ENCODE measurements around the gene PASD1.

PASD1 gene

DNA sequence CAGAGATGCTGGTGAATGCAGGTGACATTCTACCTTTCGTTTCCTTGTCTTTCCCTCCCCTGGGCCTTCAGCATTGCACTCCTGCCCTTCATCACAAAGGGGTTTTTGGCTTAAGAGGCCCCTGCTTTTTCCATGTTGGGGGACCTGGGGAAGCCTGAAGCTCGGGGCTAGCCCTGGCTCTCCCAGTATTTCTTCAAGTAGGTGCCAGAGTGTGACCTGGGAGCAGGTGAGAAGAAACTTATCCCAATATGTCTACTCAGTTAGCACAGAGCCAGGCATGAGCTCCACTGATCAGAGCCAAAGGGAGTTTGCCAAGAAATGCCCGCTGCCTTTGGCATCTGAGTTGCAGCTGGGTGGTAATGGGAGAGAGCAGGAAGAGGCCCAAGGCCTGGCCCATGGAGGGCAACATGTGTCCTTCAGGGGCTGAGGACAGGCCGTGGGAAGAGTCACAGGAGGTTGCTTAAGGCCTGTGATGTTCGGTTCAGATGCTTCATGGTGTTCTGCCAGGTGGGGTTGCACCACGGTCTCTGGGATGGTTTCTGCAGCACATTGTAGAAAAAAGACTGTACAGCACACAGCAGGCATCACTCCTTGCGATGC, 139.4 kb downstream of the PASD1 start:
- TF ChIP-seq FOXP2 (optimal IDR thresholded peaks at IDR 0.05; ENCODE audit: borderline replicate concordance, extremely low read depth, extremely low read length, insufficient read depth): no peak

DNA sequence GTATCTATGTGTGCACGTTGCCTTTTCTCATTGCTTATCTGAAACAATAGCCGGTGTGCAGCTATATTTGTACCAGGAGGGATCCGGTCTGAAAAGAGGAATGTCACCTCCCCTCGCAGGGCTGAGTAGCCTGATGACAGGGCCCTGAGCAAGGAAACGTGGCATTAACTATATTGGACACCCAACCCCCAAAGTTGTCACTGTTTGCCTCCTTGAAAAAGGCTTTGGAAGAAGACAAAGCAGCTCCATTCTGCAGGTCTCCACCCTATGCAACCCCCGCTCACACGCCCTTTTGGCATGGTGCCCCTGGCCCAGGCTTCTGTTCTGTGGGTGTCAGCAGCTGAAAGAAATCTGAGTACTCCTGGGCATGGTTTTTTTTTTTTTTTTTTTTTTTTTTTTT, 140.0 kb downstream of the PASD1 start:
- TF ChIP-seq, protein P1, sequence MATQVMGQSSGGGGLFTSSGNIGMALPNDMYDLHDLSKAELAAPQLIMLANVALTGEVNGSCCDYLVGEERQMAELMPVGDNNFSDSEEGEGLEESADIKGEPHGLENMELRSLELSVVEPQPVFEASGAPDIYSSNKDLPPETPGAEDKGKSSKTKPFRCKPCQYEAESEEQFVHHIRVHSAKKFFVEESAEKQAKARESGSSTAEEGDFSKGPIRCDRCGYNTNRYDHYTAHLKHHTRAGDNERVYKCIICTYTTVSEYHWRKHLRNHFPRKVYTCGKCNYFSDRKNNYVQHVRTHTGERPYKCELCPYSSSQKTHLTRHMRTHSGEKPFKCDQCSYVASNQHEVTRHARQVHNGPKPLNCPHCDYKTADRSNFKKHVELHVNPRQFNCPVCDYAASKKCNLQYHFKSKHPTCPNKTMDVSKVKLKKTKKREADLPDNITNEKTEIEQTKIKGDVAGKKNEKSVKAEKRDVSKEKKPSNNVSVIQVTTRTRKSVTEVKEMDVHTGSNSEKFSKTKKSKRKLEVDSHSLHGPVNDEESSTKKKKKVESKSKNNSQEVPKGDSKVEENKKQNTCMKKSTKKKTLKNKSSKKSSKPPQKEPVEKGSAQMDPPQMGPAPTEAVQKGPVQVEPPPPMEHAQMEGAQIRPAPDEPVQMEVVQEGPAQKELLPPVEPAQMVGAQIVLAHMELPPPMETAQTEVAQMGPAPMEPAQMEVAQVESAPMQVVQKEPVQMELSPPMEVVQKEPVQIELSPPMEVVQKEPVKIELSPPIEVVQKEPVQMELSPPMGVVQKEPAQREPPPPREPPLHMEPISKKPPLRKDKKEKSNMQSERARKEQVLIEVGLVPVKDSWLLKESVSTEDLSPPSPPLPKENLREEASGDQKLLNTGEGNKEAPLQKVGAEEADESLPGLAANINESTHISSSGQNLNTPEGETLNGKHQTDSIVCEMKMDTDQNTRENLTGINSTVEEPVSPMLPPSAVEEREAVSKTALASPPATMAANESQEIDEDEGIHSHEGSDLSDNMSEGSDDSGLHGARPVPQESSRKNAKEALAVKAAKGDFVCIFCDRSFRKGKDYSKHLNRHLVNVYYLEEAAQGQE (IDR thresholded peaks at IDR 0.05; ENCODE audit: insufficient read depth in 1 of 2, low read depth in 2 of 2, low read length in 2 of 2): no peak
- TF ChIP-seq POLR2AphosphoS5 (IDR thresholded peaks at IDR 0.05; ENCODE audit: low read depth, low read length) (no peak), FOXP2 (optimal IDR thresholded peaks at IDR 0.05; ENCODE audit: borderline replicate concordance, extremely low read depth, extremely low read length, insufficient read depth) (no peak), SIN3A (IDR thresholded peaks at IDR 0.05; ENCODE audit: borderline replicate concordance, insufficient read depth, low read length) (no peak), TAF1 (IDR thresholded peaks at IDR 0.05; ENCODE audit: borderline replicate concordance, insufficient read depth, low read length) (no peak)

DNA sequence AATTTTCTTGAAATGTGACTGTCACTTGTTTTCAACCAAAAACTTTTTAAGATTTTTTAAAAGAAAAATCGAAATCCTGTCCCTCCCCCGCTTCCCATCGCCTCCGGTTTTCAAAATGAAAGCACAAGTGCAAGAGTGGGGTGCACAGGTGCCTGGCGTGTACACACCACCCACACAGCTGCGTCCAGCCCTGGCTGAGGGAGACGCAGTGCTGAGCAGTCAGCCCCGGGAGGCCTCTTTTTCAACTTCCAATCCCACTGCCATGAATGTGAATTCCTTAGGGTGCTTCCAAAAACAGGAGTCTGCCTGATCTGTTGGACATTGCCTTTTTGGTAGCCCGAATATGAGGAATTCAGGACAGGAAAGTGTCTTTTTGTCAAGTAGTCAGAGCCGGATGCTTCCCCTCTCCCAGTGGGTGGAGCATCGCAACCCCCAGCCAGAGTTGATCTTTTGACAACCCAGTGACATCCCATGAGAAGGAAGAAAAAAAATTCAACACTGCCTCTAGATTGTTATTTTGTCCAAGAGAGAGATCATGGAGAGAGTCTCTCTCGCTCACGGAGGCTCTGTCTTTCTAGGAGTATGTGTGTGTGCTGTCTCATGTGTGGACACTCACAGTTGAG, 140.7 kb downstream of the PASD1 start:
- TF ChIP-seq POLR2AphosphoS5 (IDR thresholded peaks at IDR 0.05; ENCODE audit: low read depth, low read length): no peak
- no peak for TF ChIP-seq SIN3A (IDR thresholded peaks at IDR 0.05; ENCODE audit: borderline replicate concordance, insufficient read depth, low read length)
- no peak for TF ChIP-seq TAF1 (IDR thresholded peaks at IDR 0.05; ENCODE audit: borderline replicate concordance, insufficient read depth, low read length)
- no peak for TF ChIP-seq FOXP2 (optimal IDR thresholded peaks at IDR 0.05; ENCODE audit: borderline replicate concordance, extremely low read depth, extremely low read length, insufficient read depth)
- TF ChIP-seq, protein P1 (IDR thresholded peaks at IDR 0.05; ENCODE audit: insufficient read depth in 1 of 2, low read depth in 2 of 2, low read length in 2 of 2): no peak

DNA sequence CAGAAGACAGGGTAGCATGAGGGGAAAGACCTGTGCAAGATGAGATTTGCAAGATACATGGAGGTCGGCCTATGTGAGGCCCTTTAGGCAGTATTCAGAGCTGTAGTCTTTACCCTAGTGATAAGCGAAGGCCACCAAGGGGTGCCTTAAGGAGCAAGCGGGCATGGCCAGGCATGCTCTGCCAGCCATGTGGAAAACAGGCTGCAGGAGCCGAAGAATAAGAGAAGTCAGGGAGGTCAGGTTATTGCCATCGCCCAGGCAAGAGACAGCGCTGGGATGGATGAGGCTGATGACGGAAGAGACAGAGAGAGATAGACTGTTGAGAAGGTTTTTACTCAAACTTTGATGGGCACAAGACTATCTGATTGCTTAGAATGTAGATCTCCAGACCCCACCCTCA, 145.3 kb downstream of the PASD1 start:
- TF ChIP-seq TAF1 (IDR thresholded peaks at IDR 0.05; ENCODE audit: borderline replicate concordance, insufficient read depth, low read length): no peak
- no peak for TF ChIP-seq FOXP2 (optimal IDR thresholded peaks at IDR 0.05; ENCODE audit: borderline replicate concordance, extremely low read depth, extremely low read length, insufficient read depth)
- no peak for TF ChIP-seq SIN3A (IDR thresholded peaks at IDR 0.05; ENCODE audit: borderline replicate concordance, insufficient read depth, low read length)
- TF ChIP-seq POLR2AphosphoS5 (IDR thresholded peaks at IDR 0.05; ENCODE audit: low read depth, low read length): no peak
- TF ChIP-seq, protein P1 (IDR thresholded peaks at IDR 0.05; ENCODE audit: insufficient read depth in 1 of 2, low read depth in 2 of 2, low read length in 2 of 2): no peak

DNA sequence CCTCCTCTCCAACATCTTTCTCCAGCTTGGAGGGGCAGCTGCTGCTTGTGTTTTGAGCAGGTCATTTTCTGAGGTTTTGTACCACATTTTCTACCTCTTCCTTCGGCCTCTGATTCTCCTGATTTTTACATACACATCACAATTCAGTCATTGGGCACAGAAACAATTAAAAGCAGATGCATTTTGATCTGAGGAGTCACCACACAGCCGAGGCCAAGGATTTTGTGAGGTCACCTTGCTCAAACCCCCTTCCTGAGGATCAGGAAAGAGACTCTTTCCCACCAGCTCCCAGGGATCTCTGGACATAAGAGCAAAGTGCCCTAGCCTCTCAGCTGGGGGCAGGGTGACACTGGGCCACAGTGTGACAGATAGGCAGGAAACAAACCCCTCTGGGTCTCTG, 147.0 kb downstream of the PASD1 start:
- no peak for TF ChIP-seq SIN3A (IDR thresholded peaks at IDR 0.05; ENCODE audit: borderline replicate concordance, insufficient read depth, low read length)
- TF ChIP-seq FOXP2 (optimal IDR thresholded peaks at IDR 0.05; ENCODE audit: borderline replicate concordance, extremely low read depth, extremely low read length, insufficient read depth): no peak
- TF ChIP-seq TAF1 (IDR thresholded peaks at IDR 0.05; ENCODE audit: borderline replicate concordance, insufficient read depth, low read length): no peak
- TF ChIP-seq POLR2AphosphoS5 (IDR thresholded peaks at IDR 0.05; ENCODE audit: low read depth, low read length): no peak
- TF ChIP-seq, protein P1 (IDR thresholded peaks at IDR 0.05; ENCODE audit: insufficient read depth in 1 of 2, low read depth in 2 of 2, low read length in 2 of 2): no peak
